ENCODE measurements around the gene LRRTM3.

GRCh38 chr10:66982053-66982420 is 56.2 kb downstream of the LRRTM3 start:
- TF ChIP-seq CTCF (IDR thresholded peaks at IDR 0.05) (no peak), POLR2AphosphoS5 (IDR thresholded peaks at IDR 0.05) (no peak)
